OCI-LY3 (cell line): ENCODE measurements around the gene PRUNE2.

Experiments used
- EZH2phosphoT487 ChIP-seq: fragments of 200-600 bp; shearing (Covaris generic); IDR thresholded peaks from 2 replicates; pipeline ENCODE4 v1.6.1; 2018; ENCODE audit warnings: antibody characterized with exemption, mixed run types, low read depth
- TF ChIP-seq, protein P1 (sequence below): fragments of 200-600, 300-600 bp; sonication (generic); IDR thresholded peaks from 2 replicates; pipeline ENCODE4 v1.5.1; 2014; ENCODE audit warnings: antibody characterized with exemption, low read length, low read depth

DNA sequence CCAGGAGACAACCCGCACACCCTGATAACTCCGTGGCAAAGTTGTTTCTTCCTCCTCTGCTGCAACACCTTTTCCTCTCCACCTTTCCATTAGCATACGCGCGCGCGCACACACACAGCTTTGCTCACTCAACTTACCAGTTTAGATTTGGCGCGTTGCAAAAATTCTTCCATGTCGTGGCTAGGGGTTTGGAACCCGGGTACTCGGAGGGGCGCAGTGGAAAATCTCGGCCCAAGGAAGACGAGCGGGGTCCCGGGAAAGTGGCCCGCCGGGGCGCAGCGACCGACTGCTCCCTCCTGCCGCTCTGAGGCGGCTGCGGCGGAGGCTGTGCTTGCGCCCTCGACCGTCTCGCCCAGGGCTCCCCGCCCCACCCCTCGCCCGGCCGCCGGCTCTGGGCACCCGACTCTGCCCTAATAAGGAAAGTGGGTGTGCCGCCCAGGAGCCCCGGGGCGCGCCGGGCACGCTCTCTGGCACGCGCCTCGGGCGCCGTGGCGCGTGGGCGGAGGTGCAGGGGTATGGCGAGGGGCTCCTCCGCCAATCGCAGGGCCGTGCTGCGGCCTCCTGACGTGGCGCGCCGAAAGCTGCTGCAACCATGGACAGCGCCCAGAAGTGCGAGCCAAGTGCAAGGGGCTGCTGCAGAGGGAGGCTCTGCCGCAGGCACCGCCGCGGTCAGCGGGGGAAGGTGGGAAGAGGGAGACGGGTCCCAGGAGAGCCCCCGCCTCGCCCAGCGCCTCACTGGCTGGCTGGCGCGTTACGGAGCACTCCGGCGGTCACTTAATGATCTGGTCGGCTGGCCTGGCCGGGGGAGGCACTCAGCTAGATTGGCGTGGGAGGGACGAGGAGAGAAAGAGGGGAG lies at the start of gene PRUNE2:
- TF ChIP-seq, protein P1, sequence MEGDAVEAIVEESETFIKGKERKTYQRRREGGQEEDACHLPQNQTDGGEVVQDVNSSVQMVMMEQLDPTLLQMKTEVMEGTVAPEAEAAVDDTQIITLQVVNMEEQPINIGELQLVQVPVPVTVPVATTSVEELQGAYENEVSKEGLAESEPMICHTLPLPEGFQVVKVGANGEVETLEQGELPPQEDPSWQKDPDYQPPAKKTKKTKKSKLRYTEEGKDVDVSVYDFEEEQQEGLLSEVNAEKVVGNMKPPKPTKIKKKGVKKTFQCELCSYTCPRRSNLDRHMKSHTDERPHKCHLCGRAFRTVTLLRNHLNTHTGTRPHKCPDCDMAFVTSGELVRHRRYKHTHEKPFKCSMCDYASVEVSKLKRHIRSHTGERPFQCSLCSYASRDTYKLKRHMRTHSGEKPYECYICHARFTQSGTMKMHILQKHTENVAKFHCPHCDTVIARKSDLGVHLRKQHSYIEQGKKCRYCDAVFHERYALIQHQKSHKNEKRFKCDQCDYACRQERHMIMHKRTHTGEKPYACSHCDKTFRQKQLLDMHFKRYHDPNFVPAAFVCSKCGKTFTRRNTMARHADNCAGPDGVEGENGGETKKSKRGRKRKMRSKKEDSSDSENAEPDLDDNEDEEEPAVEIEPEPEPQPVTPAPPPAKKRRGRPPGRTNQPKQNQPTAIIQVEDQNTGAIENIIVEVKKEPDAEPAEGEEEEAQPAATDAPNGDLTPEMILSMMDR, result no peak
- TF ChIP-seq EZH2phosphoT487, result no peak
